Myocyte (in vitro differentiated cells): Measurements from ENCODE around the gene CRACR2A. TPM values are rescaled to one million over a fixed set of nuclear protein-coding genes. Genes with fewer than 3 reads are reported as not detected.

Experiments
- DNase-seq: peaks from one replicate; pipeline ENCODE4 v3.0.0-alpha.2; 2012; ENCODE audit warnings: low read depth
- total RNA-seq: library from RNA; depleted of rRNA; stranded (reverse); fragments of >200 nt; gene quantifications from 2 replicates; pipeline ENCODE4 v1.2.3, GENCODE V29; 2014

The CRACR2A gene
- total RNA-seq, 1 donor from 2014 or later, result 2.5 TPM

- no peak for DNase-seq
Observed at GRCh38 chr12:3684449-3685051, 68.4 kb downstream of the CRACR2A start.

- peak; percentile 19 for DNase-seq
Observed at GRCh38 chr12:3683670-3684069, 69.2 kb downstream of the CRACR2A start.

- DNase-seq, result no peak
Observed at GRCh38 chr12:3681595-3682061, 71.3 kb downstream of the CRACR2A start.

- peak; percentile 54 for DNase-seq
Observed at GRCh38 chr12:3680919-3681594, 71.9 kb downstream of the CRACR2A start.

GRCh38 chr12:3679831-3680230 lies 73.1 kb downstream of the CRACR2A start:
- no peak for DNase-seq

GRCh38 chr12:3677609-3678008 lies 75.3 kb downstream of the CRACR2A start:
- DNase-seq, result no peak

- no peak for DNase-seq
Observed at GRCh38 chr12:3673981-3674708, 78.8 kb downstream of the CRACR2A start.

GRCh38 chr12:3672113-3672509 lies 80.8 kb downstream of the CRACR2A start:
- DNase-seq, result no peak

- no peak for DNase-seq
Observed at GRCh38 chr12:3671330-3672112, 81.4 kb downstream of the CRACR2A start.

GRCh38 chr12:3670083-3670620 lies 82.8 kb downstream of the CRACR2A start:
- DNase-seq, result no peak

- DNase-seq, result no peak
Observed at GRCh38 chr12:3669594-3669993, 83.3 kb downstream of the CRACR2A start.

GRCh38 chr12:3668479-3669165 lies 84.3 kb downstream of the CRACR2A start:
- DNase-seq, result no peak

- peak; percentile 11 for DNase-seq
Observed at GRCh38 chr12:3667485-3667884, 85.4 kb downstream of the CRACR2A start.

GRCh38 chr12:3666441-3666840 lies 86.5 kb downstream of the CRACR2A start:
- DNase-seq, result no peak

- no peak for DNase-seq
Observed at GRCh38 chr12:3662521-3662921, 90.4 kb downstream of the CRACR2A start.

GRCh38 chr12:3661028-3661427 lies 91.9 kb downstream of the CRACR2A start:
- DNase-seq, result no peak

- DNase-seq, result peak; percentile 32
Observed at GRCh38 chr12:3658327-3659163, 94.4 kb downstream of the CRACR2A start.

GRCh38 chr12:3656946-3657622 lies 95.8 kb downstream of the CRACR2A start:
- no peak for DNase-seq

GRCh38 chr12:3655328-3655900 lies 97.5 kb downstream of the CRACR2A start:
- DNase-seq, result peak; percentile 34
